Hepatocyte (in vitro differentiated cells): Measurements from ENCODE around the gene EPC1. TPM values are rescaled to one million over a fixed set of nuclear protein-coding genes. Genes with fewer than 3 reads are reported as not detected.

Experiments
- DNase-seq: peaks from one replicate; pipeline ENCODE4 v3.0.0-alpha.2; 2016; ENCODE audit warnings: low spot score
- H2AFZ ChIP-seq: fragments of 200-600 bp; sonication (generic); 2 replicates; pipeline ENCODE4 v1.6.0; 2016; ENCODE audit warnings: antibody characterized with exemption, mild to moderate bottlenecking
- H3K27ac ChIP-seq: fragments of 200-600 bp; sonication (generic); 2 replicates; pipeline ENCODE4 v1.5.1; 2016; ENCODE audit warnings: mild to moderate bottlenecking
- H3K27me3 ChIP-seq: fragments of 200-600 bp; sonication (generic); 2 replicates; pipeline ENCODE4 v1.6.1; 2016
- H3K36me3 ChIP-seq: fragments of 200-600 bp; sonication (generic); replicated peaks from 2 replicates; pipeline ENCODE4 v1.5.1; 2016; ENCODE audit warnings: low read depth; ENCODE audit not compliant: insufficient read depth
- H3K4me1 ChIP-seq: fragments of 200-600 bp; sonication (generic); 2 replicates; pipeline ENCODE4 v1.5.1; 2016; ENCODE audit warnings: mild to moderate bottlenecking, moderate library complexity; ENCODE audit not compliant: insufficient read depth
- H3K4me2 ChIP-seq: fragments of 200-600 bp; sonication (generic); 2 replicates; pipeline ENCODE4 v1.6.0; 2016
- H3K4me3 ChIP-seq: fragments of 200-600 bp; sonication (generic); 2 replicates; pipeline ENCODE4 v1.5.1; 2016; ENCODE audit warnings: mild to moderate bottlenecking
- H3K79me2 ChIP-seq: fragments of 200-600 bp; sonication (generic); 2 replicates; pipeline ENCODE4 v1.6.0; 2017; ENCODE audit warnings: mild to moderate bottlenecking
- H3K9me2 ChIP-seq: fragments of 200-600 bp; sonication (generic); replicated peaks from 2 replicates; pipeline ENCODE4 v1.6.0; 2017; ENCODE audit warnings: mild to moderate bottlenecking; ENCODE audit not compliant: insufficient read depth
- H3K9me3 ChIP-seq: fragments of 200-600 bp; sonication (generic); 2 replicates; pipeline ENCODE4 v1.5.1; 2016; ENCODE audit warnings: low read depth, mild to moderate bottlenecking
- H4K20me1 ChIP-seq: fragments of 200-600 bp; sonication (generic); 2 replicates; pipeline ENCODE4 v1.6.0; 2016; ENCODE audit warnings: mild to moderate bottlenecking; ENCODE audit not compliant: insufficient read depth, poor library complexity, severe bottlenecking
- CTCF ChIP-seq: fragments of 200-600 bp; sonication (generic); IDR thresholded peaks from 2 replicates; pipeline ENCODE4 v1.5.1; 2016; ENCODE audit warnings: antibody characterized with exemption, mild to moderate bottlenecking; ENCODE audit not compliant: poor library complexity
- EZH2 ChIP-seq: fragments of 200-600 bp; sonication (generic); IDR thresholded peaks from 2 replicates; pipeline ENCODE4 v1.6.1; 2016; ENCODE audit warnings: antibody characterized with exemption, mild to moderate bottlenecking, borderline replicate concordance
- EZH2phosphoT487 ChIP-seq: fragments of 200-600 bp; sonication (generic); IDR thresholded peaks from one replicate; pipeline ENCODE4 v1.6.1; 2018; ENCODE audit warnings: antibody characterized with exemption, mild to moderate bottlenecking, low read depth, moderate library complexity; ENCODE audit not compliant: unreplicated experiment, severe bottlenecking
- WGBS: methylation state at CpG from one replicate; pipeline ENCODE4 v1.1.6; 2016; ENCODE audit warnings: low lambda C conversion rate; ENCODE audit errors: missing lambda C conversion rate; 5-methylcytosine and 5-hydroxymethylcytosine counted together
- polyA plus RNA-seq: library from polyadenylated mRNA; unstranded; fragments of >200 nt; fragmentation: Nextera tagmentation; extraction: Ambion mirVana; gene quantifications from 2 replicates; pipeline ENCODE4 v1.2.1, GENCODE V29; 2016
- total RNA-seq: library from RNA; depleted of rRNA; stranded (reverse); fragments of >200 nt; gene quantifications from 2 replicates; pipeline ENCODE4 v1.2.3, GENCODE V29; 2014

EPC1 gene
- total and polyA plus RNA-seq, 2 experiments from 2014 or later, result 19.4 to 36.3 TPM

DNA sequence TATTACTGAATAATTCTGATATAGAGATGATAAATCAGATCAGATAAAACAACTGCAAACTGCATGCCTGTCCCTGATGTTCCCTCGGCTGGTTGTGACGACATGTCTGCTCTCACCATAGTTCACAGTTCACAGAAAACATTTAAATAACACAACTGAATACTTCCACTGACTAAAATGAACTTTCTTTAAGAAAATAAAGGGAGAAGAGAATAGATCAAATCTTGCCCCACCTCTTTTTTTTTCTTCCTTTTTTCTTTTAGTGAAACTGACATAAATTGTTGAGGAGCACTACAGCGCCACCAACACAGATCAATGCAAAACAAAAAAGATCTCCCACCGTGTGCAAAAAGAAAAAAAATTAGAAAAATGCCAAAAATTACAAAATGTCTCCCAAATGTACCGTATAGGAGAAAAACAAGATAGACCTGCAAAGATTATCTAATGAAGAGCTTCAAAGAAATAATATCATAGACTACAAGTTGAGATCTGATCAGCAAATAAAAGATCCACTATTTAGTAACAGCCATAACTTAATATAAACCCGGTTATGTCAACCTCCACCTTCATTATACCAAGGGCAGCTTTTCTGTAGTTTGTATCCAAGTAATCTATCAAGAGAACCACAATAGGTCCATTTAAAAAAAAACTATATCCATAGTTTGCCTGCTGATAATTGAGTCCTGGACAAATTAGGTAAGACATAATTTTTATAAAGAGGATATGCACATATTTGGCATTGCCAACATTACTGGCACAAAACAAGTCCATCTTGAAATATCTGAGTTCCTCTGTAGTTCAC is 30.7 kb upstream of the EPC1 start:
- H3K27me3 ChIP-seq, result no peaks in the 10 kb centered on the region
- no peaks in the 10 kb centered on the region for H3K9me3 ChIP-seq
- H2AFZ ChIP-seq, result peak overlapping the region; percentile 51
- TF ChIP-seq EZH2 (no peak), CTCF (peak; percentile 52)
- H3K4me1 ChIP-seq, result peaks cover 4% of the 10 kb centered on the region
- peak; percentile 32 for DNase-seq
- peak overlapping the region; percentile 77 for H3K4me2 ChIP-seq
- 2% methylated on average over 6 of the region's 6 CpGs for WGBS
- H3K9me2 ChIP-seq, result no peaks in the 10 kb centered on the region
- H3K4me3 ChIP-seq, result peak overlapping the region; percentile 79
- H3K36me3 ChIP-seq, result no peaks in the 10 kb centered on the region
- H4K20me1 ChIP-seq, result no peaks in the 10 kb centered on the region
- peak overlapping the region; percentile 91 for H3K27ac ChIP-seq
- peaks cover 59% of the 10 kb centered on the region for H3K79me2 ChIP-seq

DNA sequence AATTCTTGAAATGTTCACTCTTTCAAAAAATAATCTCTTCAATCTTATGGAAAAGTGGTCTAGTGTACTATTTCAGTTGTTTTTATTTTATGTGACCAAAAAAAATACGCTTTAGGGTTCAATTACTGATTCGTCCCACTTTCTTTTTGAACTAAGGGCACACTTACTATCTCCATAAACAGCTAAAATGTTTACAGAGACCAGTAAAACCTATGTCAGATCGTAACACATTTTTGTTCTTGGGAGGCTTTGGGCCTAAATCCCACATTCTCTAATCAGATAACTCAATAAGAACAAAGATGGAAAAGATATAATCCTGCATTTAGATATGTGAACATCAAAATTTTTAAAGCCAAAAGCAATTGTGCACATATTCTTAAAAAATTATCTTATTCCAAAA is 29.8 kb upstream of the EPC1 start:
- Histone ChIP-seq H3K4me1 (peaks cover 4% of the 10 kb centered on the region), H3K27ac (peak overlapping the region; percentile 91), H3K4me3 (peak overlapping the region; percentile 79), H4K20me1 (peaks cover 4% of the 10 kb centered on the region), H3K9me3 (no peaks in the 10 kb centered on the region), H3K36me3 (no peaks in the 10 kb centered on the region), H3K9me2 (no peaks in the 10 kb centered on the region), H3K79me2 (peaks cover 68% of the 10 kb centered on the region), H3K27me3 (no peaks in the 10 kb centered on the region), H2AFZ (peak overlapping the region; percentile 51), H3K4me2 (peak overlapping the region; percentile 77)
- 8% methylated on average over 3 of the region's 3 CpGs for WGBS
- no peak for DNase-seq
- TF ChIP-seq EZH2, result no peak
- no peak for TF ChIP-seq EZH2phosphoT487
- TF ChIP-seq CTCF, result no peak

GRCh38 chr10:32376097-32376496 is 29.1 kb upstream of the EPC1 start:
- TF ChIP-seq EZH2phosphoT487, result no peak
- TF ChIP-seq CTCF, result no peak
- no peak for TF ChIP-seq EZH2
- no peaks in the 10 kb centered on the region for H3K9me2 ChIP-seq
- DNase-seq, result no peak
- H2AFZ ChIP-seq, result no peak overlapping the region
- H3K27me3 ChIP-seq, result no peaks in the 10 kb centered on the region
- peaks cover 74% of the 10 kb centered on the region for H3K79me2 ChIP-seq
- H3K27ac ChIP-seq, result no peak overlapping the region
- no peaks in the 10 kb centered on the region for H3K9me3 ChIP-seq
- peak overlapping the region; percentile 79 for H3K4me3 ChIP-seq
- peaks cover 4% of the 10 kb centered on the region for H4K20me1 ChIP-seq
- peaks cover 4% of the 10 kb centered on the region for H3K4me1 ChIP-seq
- H3K4me2 ChIP-seq, result peak overlapping the region; percentile 77
- WGBS, result 86% methylated on average over 1 of the region's 1 CpG
- H3K36me3 ChIP-seq, result no peaks in the 10 kb centered on the region
